Keratinocyte (primary cell): Measurements from ENCODE around the gene ARID1B. TPM values are rescaled to one million over a fixed set of nuclear protein-coding genes. Genes with fewer than 3 reads are reported as not detected.

Experiments used
- DNase-seq: peaks from one replicate; pipeline ENCODE4 v3.0.0-alpha.2; 2011; ENCODE audit warnings: low read depth, missing footprints, low spot score
- FAIRE-seq: peaks from 2 replicates; lab custom pipeline; 2011; peaks lifted over from hg19 to GRCh38; lab: Jason Lieb, UNC
- H2AFZ ChIP-seq: 2 replicates; pipeline ENCODE4 v1.6.0; 2012; ENCODE audit warnings: low read length, control low read depth, inconsistent platforms; ENCODE audit not compliant: control insufficient read depth
- H3K27ac ChIP-seq: 2 replicates; pipeline ENCODE4 v1.5.1; 2011; ENCODE audit warnings: low read length; ENCODE audit not compliant: control insufficient read depth, insufficient read depth
- H3K27me3 ChIP-seq: 3 replicates; pipeline ENCODE4 v1.6.0; 2011; ENCODE audit warnings: low read length; ENCODE audit not compliant: control insufficient read depth, insufficient read depth; ENCODE audit errors: extremely low read depth
- H3K36me3 ChIP-seq, 2 experiments: 2 replicates in 1 of 2; 3 replicates in 1 of 2; pipeline ENCODE4 v1.5.1; 2011; ENCODE audit warnings: low read length in 2 of 2, mild to moderate bottlenecking in 1 of 2; ENCODE audit not compliant: control insufficient read depth in 2 of 2, insufficient read depth in 2 of 2; ENCODE audit errors: extremely low read depth in 1 of 2
- H3K4me1 ChIP-seq: 3 replicates; pipeline ENCODE4 v1.5.1; 2011; ENCODE audit warnings: low read length; ENCODE audit not compliant: control insufficient read depth, insufficient read depth; ENCODE audit errors: extremely low read depth
- H3K4me2 ChIP-seq: 3 replicates; pipeline ENCODE4 v1.6.0; 2011; ENCODE audit warnings: low read depth, low read length; ENCODE audit not compliant: control insufficient read depth, insufficient read depth; ENCODE audit errors: extremely low read depth
- H3K4me3 ChIP-seq, 3 experiments: fragments of 200-600 bp in 1 of 3; sonication (generic) in 1 of 3; 2 replicates in 2 of 3; 3 replicates in 1 of 3; pipeline ENCODE4 v1.5.1; 2011 to 2016; ENCODE audit warnings: low read length in 3 of 3, mild to moderate bottlenecking in 3 of 3, control low read depth in 2 of 3, inconsistent platforms in 1 of 3, low read depth in 1 of 3, mixed read lengths in 1 of 3, mixed run types in 1 of 3, moderate library complexity in 1 of 3; ENCODE audit not compliant: control insufficient read depth in 2 of 3, insufficient read depth in 2 of 3; ENCODE audit errors: extremely low read depth in 1 of 3
- H3K79me2 ChIP-seq: 2 replicates; pipeline ENCODE4 v1.6.0; 2012; ENCODE audit warnings: low read length; ENCODE audit not compliant: control insufficient read depth, insufficient read depth
- H3K9ac ChIP-seq: 3 replicates; pipeline ENCODE4 v1.6.0; 2011; ENCODE audit warnings: low read length; ENCODE audit not compliant: control insufficient read depth, insufficient read depth; ENCODE audit errors: extremely low read depth
- H3K9me1 ChIP-seq: 3 replicates; pipeline ENCODE4 v1.6.0; 2011; ENCODE audit warnings: low read length; ENCODE audit not compliant: control insufficient read depth, insufficient read depth; ENCODE audit errors: extremely low read depth
- H3K9me3 ChIP-seq: 2 replicates; pipeline ENCODE4 v1.5.1; 2012; ENCODE audit warnings: low read depth, low read length; ENCODE audit not compliant: control insufficient read depth
- H4K20me1 ChIP-seq: 3 replicates; pipeline ENCODE4 v1.6.0; 2011; ENCODE audit warnings: low read length; ENCODE audit not compliant: control insufficient read depth, insufficient read depth; ENCODE audit errors: extremely low read depth
- CTCF ChIP-seq, 3 experiments: IDR thresholded peaks in 1 of 3; conservative IDR thresholded peaks in 1 of 3; optimal IDR thresholded peaks in 1 of 3; 2 replicates in 2 of 3; 3 replicates in 1 of 3; pipeline versions ENCODE3 to v1.5.1; 2011; ENCODE audit warnings: low read length in 3 of 3, mild to moderate bottlenecking in 3 of 3, moderate library complexity in 2 of 3, control low read depth in 1 of 3, inconsistent platforms in 1 of 3; ENCODE audit not compliant: insufficient read depth in 2 of 3; ENCODE audit errors: extremely low read depth in 1 of 3
- EZH2 ChIP-seq: IDR thresholded peaks from one replicate; pipeline ENCODE4 v1.6.1; 2012; ENCODE audit warnings: inconsistent platforms, mild to moderate bottlenecking, low read length, moderate library complexity
- dilution Hi-C: fragments of 300-500 bp; cut with MboI; formaldehyde crosslinking; loops from one replicate; pipeline ENCODE4 v1.7.0; 2020; ENCODE audit warnings: low sequenced_read_pairs; ENCODE audit not compliant: extremely low pct_ligation_motif_present
- polyA plus RNA-seq, 5 experiments: library from polyadenylated mRNA; depleted of rRNA in 3 of 5; stranded (reverse) in 3 of 5; stranded (forward) in 1 of 5; unstranded in 1 of 5; fragments of >200 nt; gene quantifications; 1 replicate in 1 of 5; 2 replicates in 3 of 5; 3 replicates in 1 of 5; pipeline versions ENCODE4 v1.2.1 to v1.2.3, GENCODE V29; 2011 to 2012; ENCODE audit warnings: missing spikeins in 2 of 5, low read depth in 1 of 5, low replicate concordance in 1 of 5

Gene ARID1B
- polyA plus RNA-seq, 1 donor (not counting 4 experiments of a cell fraction or from before 2014, with no cell fraction given) = 14.9 TPM

GRCh38 chr6:157012355-157012754 lies 235.2 kb downstream of the ARID1B start:
- Histone ChIP-seq H3K4me1 (no peaks in the 10 kb centered on the region), H3K9me1 (no peaks in the 10 kb centered on the region), H3K4me3 (no peak overlapping the region), H3K27ac (no peak overlapping the region), H3K9ac (no peak overlapping the region), H3K36me3 (no peaks in the 10 kb centered on the region), H4K20me1 (no peaks in the 10 kb centered on the region), H3K79me2 (peaks cover 6% of the 10 kb centered on the region), H3K9me3 (no peaks in the 10 kb centered on the region), H3K4me2 (no peak overlapping the region), H2AFZ (no peak overlapping the region), H3K27me3 (no peaks in the 10 kb centered on the region)
- dilution Hi-C loops = no loop called here
- no peak for TF ChIP-seq EZH2
- TF ChIP-seq CTCF (optimal IDR thresholded peaks at IDR 0.05 in 1 of 3, IDR thresholded peaks at IDR 0.05 in 1 of 3, conservative IDR thresholded peaks at IDR 0.05 in 1 of 3; ENCODE audit: extremely low read depth in 1 of 3, insufficient read depth in 2 of 3, low read length in 3 of 3) = no peak
- DNase-seq (no peak), FAIRE-seq (no peak)

GRCh38 chr6:157013649-157014304 lies 236.6 kb downstream of the ARID1B start:
- peak; percentile 57 for FAIRE-seq
- H4K20me1 ChIP-seq = no peaks in the 10 kb centered on the region
- dilution Hi-C loops = no loop called here

More at GRCh38 chr6:157013649-157014304, 236.6 kb downstream of the ARID1B start:
- H2AFZ ChIP-seq = no peak overlapping the region
- DNase-seq = no peak
- no peaks in the 10 kb centered on the region for H3K36me3 ChIP-seq
- H3K27ac ChIP-seq = no peak overlapping the region
- H3K27me3 ChIP-seq = no peaks in the 10 kb centered on the region
- no peak overlapping the region for H3K4me2 ChIP-seq
- TF ChIP-seq CTCF (optimal IDR thresholded peaks at IDR 0.05 in 1 of 3, IDR thresholded peaks at IDR 0.05 in 1 of 3, conservative IDR thresholded peaks at IDR 0.05 in 1 of 3; ENCODE audit: extremely low read depth in 1 of 3, insufficient read depth in 2 of 3, low read length in 3 of 3) = no peak
- no peak for TF ChIP-seq EZH2
- H3K9me3 ChIP-seq = no peaks in the 10 kb centered on the region
- no peak overlapping the region for H3K4me3 ChIP-seq
- no peaks in the 10 kb centered on the region for H3K9me1 ChIP-seq
- H3K79me2 ChIP-seq = peaks cover 5% of the 10 kb centered on the region
- no peak overlapping the region for H3K9ac ChIP-seq
- H3K4me1 ChIP-seq = no peaks in the 10 kb centered on the region
